ENCODE results near the gene GIGYF2.

GIGYF2 gene

DNA sequence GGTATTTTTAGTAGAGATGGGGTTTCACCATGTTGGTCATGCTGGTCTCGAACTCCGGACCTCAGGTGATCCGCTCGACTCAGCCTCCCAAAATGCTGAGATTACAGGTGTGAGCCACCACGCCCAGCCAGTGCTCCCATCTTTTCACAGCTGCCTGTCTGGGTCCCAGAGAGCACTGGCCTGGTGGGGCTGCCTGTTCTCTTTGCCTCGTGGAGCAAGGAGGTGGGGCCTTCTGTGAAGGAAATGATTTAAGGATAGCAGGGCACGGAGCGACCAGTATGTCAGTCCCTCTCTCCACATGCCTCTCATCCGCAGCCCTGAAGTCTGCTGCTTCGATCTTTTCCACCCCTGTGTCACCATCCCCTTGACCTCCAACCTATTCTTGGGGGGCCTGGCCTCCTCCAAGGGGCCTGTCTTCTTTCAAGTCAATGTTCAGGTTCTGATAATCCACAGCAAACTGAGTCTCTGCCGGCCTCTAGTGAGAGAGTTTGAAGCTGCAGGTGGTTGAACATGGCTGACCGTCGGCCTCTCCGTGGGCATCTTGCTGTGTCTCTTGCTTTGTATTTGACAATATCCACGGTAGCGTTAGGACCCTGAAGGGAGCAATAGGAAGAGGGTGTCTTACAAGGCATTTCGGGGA, 28.2 kb upstream of the GIGYF2 start:
- no peaks in the 10 kb centered on the region for H3K36me3 ChIP-seq (ENCODE audit: control insufficient read depth, insufficient read depth, low read length)
- H3K4me3 ChIP-seq (replicated peaks; ENCODE audit: low read depth, low read length) = no peak overlapping the region
- no peaks in the 10 kb centered on the region for H3K27me3 ChIP-seq (replicated peaks; ENCODE audit: control insufficient read depth, insufficient read depth, low read length)
- no peak for DNase-seq (ENCODE audit: extremely low read depth, insufficient read length)
- peak; percentile 43 for TF ChIP-seq CTCF (IDR thresholded peaks at IDR 0.05; ENCODE audit: insufficient read depth, low read length, poor library complexity, severe bottlenecking)

DNA sequence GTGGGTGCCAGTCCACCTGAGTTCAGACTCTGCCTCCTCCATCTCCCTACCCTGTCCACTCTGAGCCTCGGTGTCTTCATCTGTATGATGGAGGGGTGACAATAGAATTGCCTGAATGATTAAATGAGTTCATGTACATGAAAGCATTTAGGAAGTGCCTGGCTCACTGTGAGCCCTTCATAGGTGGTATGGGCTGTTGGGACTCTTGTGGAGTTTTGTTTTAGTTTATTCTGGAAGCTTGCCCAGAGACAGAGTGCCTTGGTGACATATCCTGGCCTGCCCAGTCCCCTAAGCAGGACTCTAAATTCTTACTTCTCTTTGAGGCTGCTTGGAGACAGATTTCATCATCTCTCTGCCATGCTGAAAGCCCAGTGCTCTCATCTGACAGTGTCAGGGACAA, 24.5 kb upstream of the GIGYF2 start:
- TF ChIP-seq CTCF (IDR thresholded peaks at IDR 0.05; ENCODE audit: insufficient read depth, low read length, poor library complexity, severe bottlenecking) = no peak
- H3K27me3 ChIP-seq (replicated peaks; ENCODE audit: control insufficient read depth, insufficient read depth, low read length) = no peaks in the 10 kb centered on the region
- no peak for DNase-seq (ENCODE audit: extremely low read depth, insufficient read length)
- no peak overlapping the region for H3K4me3 ChIP-seq (replicated peaks; ENCODE audit: low read depth, low read length)
- no peaks in the 10 kb centered on the region for H3K36me3 ChIP-seq (ENCODE audit: control insufficient read depth, insufficient read depth, low read length)

DNA sequence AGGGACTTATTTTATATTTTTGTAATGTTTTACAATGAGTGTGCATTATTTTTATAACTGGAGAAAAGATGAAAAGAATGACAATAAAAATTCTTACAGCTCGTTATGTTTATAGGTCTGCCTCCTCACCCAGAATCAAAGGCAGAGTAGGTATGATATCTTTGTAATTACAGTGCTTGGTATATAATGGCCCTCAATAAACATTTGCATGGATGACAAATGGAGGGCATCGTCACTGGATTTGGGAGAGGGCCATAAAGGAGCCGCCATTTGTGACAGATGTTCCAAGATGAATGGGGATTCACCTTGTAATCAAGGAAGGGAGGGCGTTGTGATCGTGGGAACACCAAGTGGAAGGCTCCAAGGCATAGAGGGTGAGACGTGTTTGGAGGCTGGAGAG, 22.6 kb upstream of the GIGYF2 start:
- DNase-seq (ENCODE audit: extremely low read depth, insufficient read length) = no peak
- no peak for TF ChIP-seq CTCF (IDR thresholded peaks at IDR 0.05; ENCODE audit: insufficient read depth, low read length, poor library complexity, severe bottlenecking)

GRCh38 chr2:232675381-232675780, 21.8 kb upstream of the GIGYF2 start:
- no peak for DNase-seq (ENCODE audit: extremely low read depth, insufficient read length)
- Histone ChIP-seq H3K4me3 (replicated peaks; ENCODE audit: low read depth, low read length) (no peak overlapping the region), H3K27me3 (replicated peaks; ENCODE audit: control insufficient read depth, insufficient read depth, low read length) (no peaks in the 10 kb centered on the region), H3K36me3 (ENCODE audit: control insufficient read depth, insufficient read depth, low read length) (no peaks in the 10 kb centered on the region)
- no peak for TF ChIP-seq CTCF (IDR thresholded peaks at IDR 0.05; ENCODE audit: insufficient read depth, low read length, poor library complexity, severe bottlenecking)

More for the DNA sequence above, 22.6 kb upstream of the GIGYF2 start:
- Histone ChIP-seq H3K36me3 (ENCODE audit: control insufficient read depth, insufficient read depth, low read length) (no peaks in the 10 kb centered on the region), H3K4me3 (replicated peaks; ENCODE audit: low read depth, low read length) (no peak overlapping the region), H3K27me3 (replicated peaks; ENCODE audit: control insufficient read depth, insufficient read depth, low read length) (no peaks in the 10 kb centered on the region)

DNA sequence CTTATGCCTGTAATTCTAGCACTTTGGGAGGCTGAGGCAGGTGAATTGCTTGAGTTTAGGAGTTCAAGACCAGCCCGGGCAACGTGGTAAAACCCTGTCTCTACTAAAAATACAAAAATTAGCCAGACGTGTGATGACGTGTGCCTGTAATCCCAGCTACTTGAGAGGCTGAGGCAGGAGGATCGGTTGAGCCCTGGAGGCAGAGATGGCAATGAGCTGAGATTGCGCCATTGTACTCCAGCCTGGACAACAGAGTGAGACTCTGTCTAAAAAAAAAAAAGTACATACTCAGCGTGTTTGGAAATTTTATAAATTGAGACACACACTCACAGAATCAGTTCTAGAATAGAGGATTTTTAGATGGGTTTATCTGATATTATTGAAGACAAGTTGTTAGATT, 17.1 kb upstream of the GIGYF2 start:
- no peak for TF ChIP-seq CTCF (IDR thresholded peaks at IDR 0.05; ENCODE audit: insufficient read depth, low read length, poor library complexity, severe bottlenecking)
- Histone ChIP-seq H3K27me3 (replicated peaks; ENCODE audit: control insufficient read depth, insufficient read depth, low read length) (no peaks in the 10 kb centered on the region; the same call in none of the 2 replicates), H3K36me3 (ENCODE audit: control insufficient read depth, insufficient read depth, low read length) (no peaks in the 10 kb centered on the region), H3K4me3 (replicated peaks; ENCODE audit: low read depth, low read length) (no peak overlapping the region)
- no peak for DNase-seq (ENCODE audit: extremely low read depth, insufficient read length)

DNA sequence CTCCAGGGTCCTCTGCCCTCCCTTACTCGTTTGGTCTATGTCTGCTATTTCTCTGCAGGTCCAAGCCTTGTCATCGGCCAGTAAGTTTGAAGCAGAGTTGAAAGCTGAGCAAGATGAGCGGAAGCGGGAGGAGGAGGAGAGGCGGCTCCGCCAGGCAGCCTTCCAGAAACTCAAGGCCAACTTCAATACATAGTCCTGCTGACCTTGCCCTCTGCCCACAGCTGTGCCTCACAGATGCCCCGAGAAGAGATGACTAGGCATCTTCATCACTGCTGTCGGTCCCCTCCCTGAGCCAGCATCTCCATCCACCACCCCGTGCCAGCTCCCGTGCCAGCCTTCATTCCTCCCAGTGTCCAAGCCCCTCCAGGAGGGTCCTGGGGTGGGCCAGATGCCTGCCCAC, 15.6 kb upstream of the GIGYF2 start:
- DNase-seq (ENCODE audit: extremely low read depth, insufficient read length) = no peak
- no peaks in the 10 kb centered on the region; the same call in none of the 2 replicates for H3K27me3 ChIP-seq (replicated peaks; ENCODE audit: control insufficient read depth, insufficient read depth, low read length)
- H3K4me3 ChIP-seq (replicated peaks; ENCODE audit: low read depth, low read length) = no peak overlapping the region
- H3K36me3 ChIP-seq (ENCODE audit: control insufficient read depth, insufficient read depth, low read length) = no peaks in the 10 kb centered on the region
- TF ChIP-seq CTCF (IDR thresholded peaks at IDR 0.05; ENCODE audit: insufficient read depth, low read length, poor library complexity, severe bottlenecking) = no peak

Data from GM06990 (cell line).